AG04450 (cell line): ENCODE data around the gene PVALB. TPM values are rescaled to one million over a fixed set of nuclear protein-coding genes. Genes with fewer than 3 reads are reported as not detected.

ENCODE experiments used
- CTCF ChIA-PET: fragments of 300-600, 350-600 bp; formaldehyde crosslinking; extraction: SDS; loops from one replicate; lab custom pipeline; 2022; ENCODE audit warnings: antibody characterized with exemption, inconsistent platforms; lab: Charles Lee
- POLR2A ChIA-PET: fragments of 350-600 bp; formaldehyde crosslinking; extraction: SDS; loops from one replicate; lab custom pipeline; 2021; ENCODE audit warnings: antibody characterized with exemption, inconsistent platforms; lab: Yijun Ruan, JAX
- DNase-seq: peaks from one replicate; pipeline ENCODE4 v3.0.0-alpha.2; 2011; ENCODE audit warnings: low read depth, low spot score
- H3K27ac ChIP-seq: one replicate; pipeline ENCODE4 v1.5.1; 2012; ENCODE audit warnings: low read depth, low read length, control low read depth
- H3K27me3 ChIP-seq: one replicate; pipeline ENCODE4 v1.6.0; 2012; ENCODE audit warnings: low read length; ENCODE audit not compliant: control insufficient read depth, insufficient read depth
- H3K4me3 ChIP-seq: 2 replicates; pipeline ENCODE4 v1.5.1; 2011; ENCODE audit warnings: mild to moderate bottlenecking, low read depth, low read length, control low read depth
- H3K9me3 ChIP-seq: 2 replicates; pipeline ENCODE4 v1.5.1; 2012; ENCODE audit warnings: low read length; ENCODE audit not compliant: control insufficient read depth, insufficient read depth
- CTCF ChIP-seq: IDR thresholded peaks from 2 replicates; pipeline ENCODE4 v1.5.1; 2011; ENCODE audit warnings: low read depth, low read length, control low read depth, inconsistent platforms
- polyA plus RNA-seq: library from polyadenylated mRNA; depleted of rRNA; stranded (reverse); fragments of >200 nt; gene quantifications from 2 replicates; pipeline ENCODE4 v1.2.3, GENCODE V29; 2011

The PVALB gene
- polyA plus RNA-seq, 1 experiment: not detected

DNA sequence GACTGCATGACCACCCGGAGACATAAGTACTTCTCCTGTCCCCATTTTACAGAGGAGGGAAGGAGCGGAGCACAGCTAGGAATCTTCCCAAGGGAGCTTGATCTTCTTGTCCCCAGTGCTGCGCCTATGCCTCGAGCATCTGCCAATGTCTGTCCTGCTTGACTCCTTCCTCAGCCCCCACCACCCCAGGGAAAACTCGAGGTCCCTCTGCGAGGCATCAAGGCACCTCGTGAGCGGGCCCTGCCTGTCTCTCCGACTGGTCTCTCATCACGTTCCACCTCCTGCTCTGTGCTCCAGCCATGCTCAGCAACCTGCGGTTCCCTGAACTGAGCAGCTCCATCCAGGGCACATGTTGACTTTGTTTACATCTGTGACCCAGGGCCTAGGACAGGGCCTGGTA lies 46.4 kb upstream of the PVALB start:
- Histone ChIP-seq H3K9me3 (no peaks in the 10 kb centered on the region), H3K27me3 (peaks cover 5% of the 10 kb centered on the region), H3K4me3 (no peak overlapping the region), H3K27ac (no peak overlapping the region)
- no peak for DNase-seq
- ChIA-PET CTCF (no interaction called here), POLR2A (no interaction called here)
- no peak for TF ChIP-seq CTCF

- no peak overlapping the region for H3K4me3 ChIP-seq
- no peak for DNase-seq
- H3K9me3 ChIP-seq: no peaks in the 10 kb centered on the region
- ChIA-PET POLR2A (no interaction called here), CTCF (interaction anchor here (1.3 kb wide), 1 partner anchor 316 kb away, joined by 3 read pairs; no protein-coding TSS in a partner anchor)
- H3K27ac ChIP-seq: no peak overlapping the region
- peaks cover 10% of the 10 kb centered on the region for H3K27me3 ChIP-seq
- TF ChIP-seq CTCF: no peak
These were observed 45.7 kb upstream of the PVALB start for GRCh38 chr22:36862251-36863242.

- no peak for DNase-seq
- CTCF ChIA-PET: interaction anchor here (1.0 to 5.5 kb wide), 3 partner anchors 103 to 316 kb away, joined by 3 to 140 read pairs (median 4); no protein-coding TSS in a partner anchor
- POLR2A ChIA-PET: no interaction called here
These were observed 44.2 kb upstream of the PVALB start, which contains the start of gene NCF4 for GRCh38 chr22:36860821-36861659. Gene NCF4, plus strand, starts transcription at chr22:36861006. Its CDS starts 166 bp downstream, at chr22:36861172.

GRCh38 chr22:36860438-36860820 lies 43.6 kb upstream of the PVALB start:
- POLR2A ChIA-PET: no interaction called here
- Histone ChIP-seq H3K27me3 (peaks cover 13% of the 10 kb centered on the region), H3K27ac (no peak overlapping the region), H3K4me3 (no peak overlapping the region), H3K9me3 (no peaks in the 10 kb centered on the region)
- TF ChIP-seq CTCF: no peak
- no peak for DNase-seq
- CTCF ChIA-PET: interaction anchor here (1.0 to 5.5 kb wide), 2 partner anchors 102 to 315 kb away, joined by 4 to 140 read pairs; no protein-coding TSS in a partner anchor

More at GRCh38 chr22:36860821-36861659, 44.2 kb upstream of the PVALB start, which contains the start of gene NCF4:
- Histone ChIP-seq H3K27ac (no peak within 1 kb of the TSS), H3K27me3 (peaks cover 13% of the 10 kb centered on the region), H3K4me3 (no peak within 1 kb of the TSS), H3K9me3 (no peaks in the 10 kb centered on the region)
- no peak for TF ChIP-seq CTCF
